Kidney epithelial cell (primary cell): Measurements from ENCODE around the gene SRPK2. TPM values are rescaled to one million over a fixed set of nuclear protein-coding genes. Genes with fewer than 3 reads are reported as not detected.
"Not testable (repeated sequence)": the region's sequence is repeated elsewhere in the genome, so short reads cannot be mapped to it uniquely, and the experiment has no call there.

Experiments
- DNase-seq: peaks from one replicate; pipeline ENCODE4 v3.0.0-alpha.2; 2010; ENCODE audit warnings: low read depth
- H3K27me3 ChIP-seq: 2 replicates; pipeline ENCODE4 v1.6.0; 2011; ENCODE audit warnings: low read length; ENCODE audit not compliant: control insufficient read depth, insufficient read depth
- H3K36me3 ChIP-seq: 2 replicates; pipeline ENCODE4 v1.5.1; 2011; ENCODE audit warnings: low read length; ENCODE audit not compliant: control insufficient read depth, insufficient read depth
- H3K4me3 ChIP-seq: 2 replicates; pipeline ENCODE4 v1.5.1; 2011; ENCODE audit warnings: low read depth, mild to moderate bottlenecking, control low read depth, low read length
- CTCF ChIP-seq: IDR thresholded peaks from 2 replicates; pipeline ENCODE4 v1.5.1; 2011; ENCODE audit warnings: mild to moderate bottlenecking, moderate library complexity, low read length, control low read depth, inconsistent platforms; ENCODE audit not compliant: insufficient read depth, poor library complexity, severe bottlenecking
- total RNA-seq: library from RNA; depleted of rRNA; stranded (reverse); fragments of >200 nt; gene quantifications from 2 replicates; pipeline ENCODE4 v1.2.3, GENCODE V29; 2015

SRPK2 gene
- total RNA-seq, 1 donor from 2014 or later = 33.9 TPM

GRCh38 chr7:105304040-105304895 is 84.5 kb downstream of the SRPK2 start:
- no peak for TF ChIP-seq CTCF
- Histone ChIP-seq H3K27me3 (no peaks in the 10 kb centered on the region), H3K36me3 (no peaks in the 10 kb centered on the region), H3K4me3 (no peak overlapping the region)
- DNase-seq = peak; percentile 29

GRCh38 chr7:105300587-105300986 is 88.1 kb downstream of the SRPK2 start:
- not testable (repeated sequence) for H3K27me3 ChIP-seq, DNase-seq, H3K4me3 ChIP-seq, H3K36me3 ChIP-seq

- no peaks in the 10 kb centered on the region for H3K36me3 ChIP-seq
- no peak for TF ChIP-seq CTCF
- no peak for DNase-seq
- H3K4me3 ChIP-seq = no peak overlapping the region
- no peaks in the 10 kb centered on the region for H3K27me3 ChIP-seq
Measured at GRCh38 chr7:105298439-105298894, 90.3 kb downstream of the SRPK2 start.

GRCh38 chr7:105297985-105298384 is 90.7 kb downstream of the SRPK2 start:
- no peaks in the 10 kb centered on the region for H3K36me3 ChIP-seq
- no peaks in the 10 kb centered on the region for H3K27me3 ChIP-seq
- no peak for DNase-seq
- TF ChIP-seq CTCF = no peak
- no peak overlapping the region for H3K4me3 ChIP-seq

GRCh38 chr7:105297309-105297708 is 91.4 kb downstream of the SRPK2 start:
- Histone ChIP-seq H3K27me3 (no peaks in the 10 kb centered on the region), H3K4me3 (no peak overlapping the region), H3K36me3 (no peaks in the 10 kb centered on the region)
- DNase-seq = no peak
- no peak for TF ChIP-seq CTCF

- no peaks in the 10 kb centered on the region for H3K36me3 ChIP-seq
- no peak for DNase-seq
- TF ChIP-seq CTCF = no peak
- no peak overlapping the region for H3K4me3 ChIP-seq
- H3K27me3 ChIP-seq = no peaks in the 10 kb centered on the region
Measured at GRCh38 chr7:105296491-105296890, 92.2 kb downstream of the SRPK2 start.
